Measurements from ENCODE around the gene TBX4. TPM values are rescaled to one million over a fixed set of nuclear protein-coding genes. Genes with fewer than 3 reads are reported as not detected.

The TBX4 gene
- total RNA-seq, 4 donors from 2014 or later, result 0.54 TPM; not detected in 3

DNA sequence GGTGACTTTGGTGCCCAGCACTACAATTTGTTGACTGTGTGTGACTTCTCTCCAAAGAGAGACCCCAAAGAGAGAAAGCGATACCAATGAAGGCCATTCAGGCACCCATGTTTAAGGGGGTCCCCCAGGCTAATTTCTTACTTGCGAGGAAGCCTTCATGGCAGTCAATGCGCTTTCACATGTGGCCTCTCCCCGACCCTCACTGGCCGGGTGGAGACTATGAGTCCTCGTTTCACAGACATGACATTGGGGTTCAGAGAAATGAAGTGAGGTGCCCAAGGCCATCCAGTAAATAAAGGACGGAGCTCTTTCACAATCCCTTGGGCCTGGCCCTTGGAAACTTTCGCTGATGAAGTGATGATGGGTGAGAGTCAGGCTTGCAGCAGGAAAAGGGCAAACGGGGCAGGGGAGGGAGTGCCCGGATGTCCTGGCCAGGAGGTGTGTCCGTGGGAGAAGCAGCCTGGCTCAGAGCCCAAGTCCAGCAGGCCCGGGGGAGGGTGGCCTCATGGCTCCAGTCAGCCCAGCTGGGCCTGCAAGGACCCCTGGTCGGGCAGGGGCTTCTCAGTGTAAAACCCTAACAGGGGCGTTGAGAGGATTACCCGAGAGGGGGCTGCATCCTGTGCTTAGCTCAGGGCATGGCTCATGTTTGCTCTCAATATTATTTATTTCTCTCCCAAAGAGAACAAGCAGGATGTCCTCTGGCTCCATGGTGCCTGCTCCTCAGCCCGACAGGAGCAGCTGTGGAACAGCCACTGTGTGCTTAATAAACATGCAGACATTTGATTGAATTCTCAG, 37.9 kb upstream of the TBX4 start:
- TF ChIP-seq, protein P1, sequence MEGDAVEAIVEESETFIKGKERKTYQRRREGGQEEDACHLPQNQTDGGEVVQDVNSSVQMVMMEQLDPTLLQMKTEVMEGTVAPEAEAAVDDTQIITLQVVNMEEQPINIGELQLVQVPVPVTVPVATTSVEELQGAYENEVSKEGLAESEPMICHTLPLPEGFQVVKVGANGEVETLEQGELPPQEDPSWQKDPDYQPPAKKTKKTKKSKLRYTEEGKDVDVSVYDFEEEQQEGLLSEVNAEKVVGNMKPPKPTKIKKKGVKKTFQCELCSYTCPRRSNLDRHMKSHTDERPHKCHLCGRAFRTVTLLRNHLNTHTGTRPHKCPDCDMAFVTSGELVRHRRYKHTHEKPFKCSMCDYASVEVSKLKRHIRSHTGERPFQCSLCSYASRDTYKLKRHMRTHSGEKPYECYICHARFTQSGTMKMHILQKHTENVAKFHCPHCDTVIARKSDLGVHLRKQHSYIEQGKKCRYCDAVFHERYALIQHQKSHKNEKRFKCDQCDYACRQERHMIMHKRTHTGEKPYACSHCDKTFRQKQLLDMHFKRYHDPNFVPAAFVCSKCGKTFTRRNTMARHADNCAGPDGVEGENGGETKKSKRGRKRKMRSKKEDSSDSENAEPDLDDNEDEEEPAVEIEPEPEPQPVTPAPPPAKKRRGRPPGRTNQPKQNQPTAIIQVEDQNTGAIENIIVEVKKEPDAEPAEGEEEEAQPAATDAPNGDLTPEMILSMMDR (IDR thresholded peaks at IDR 0.05), result no peak
- TF ChIP-seq POLR2A (IDR thresholded peaks at IDR 0.05), result no peak
- H3K9me3 ChIP-seq, result no peaks in the 10 kb centered on the region
- H3K36me3 ChIP-seq, result no peaks in the 10 kb centered on the region
- H3K4me3 ChIP-seq (replicated peaks in 1 of 3), result no peak overlapping the region
- WGBS, 2 donors, result 60 to 82% methylated on average over 13 to 16 of the region's 16 CpGs
- no peaks in the 10 kb centered on the region for H3K27me3 ChIP-seq
- H3K27ac ChIP-seq, result no peak overlapping the region
- DNase-seq, result no peak
- H3K4me1 ChIP-seq, result peaks cover 12 to 49% of the 10 kb centered on the region in 2 donors
- intact Hi-C loops (cut with DNase I), result loop anchor here (10.0 kb wide), 2 partner anchors 420 to 650 kb away; partner anchors contain the start of gene MED13

DNA sequence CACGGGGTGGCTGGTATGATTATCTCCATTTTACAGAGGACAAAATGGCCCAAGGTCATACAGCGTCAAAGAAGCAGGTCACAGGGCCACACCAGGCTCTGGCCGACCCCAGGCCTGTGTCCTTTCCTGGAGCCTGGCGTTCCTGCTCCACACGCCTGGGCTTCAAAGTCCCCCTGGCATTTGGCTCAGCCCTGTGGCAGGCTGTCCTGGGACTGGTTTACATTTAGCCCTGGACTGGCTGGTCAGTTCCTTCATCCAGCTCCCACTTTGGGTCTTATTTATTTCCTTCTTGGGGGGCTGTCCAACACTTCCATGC, 37.3 kb upstream of the TBX4 start:
- H3K27ac ChIP-seq, result no peak overlapping the region
- H3K27me3 ChIP-seq, result no peaks in the 10 kb centered on the region
- no peak for TF ChIP-seq POLR2A (IDR thresholded peaks at IDR 0.05)
- TF ChIP-seq, protein P1 (IDR thresholded peaks at IDR 0.05), result no peak
- no peaks in the 10 kb centered on the region for H3K9me3 ChIP-seq
- no peak overlapping the region for H3K4me3 ChIP-seq (replicated peaks in 1 of 3)
- H3K4me1 ChIP-seq, result peaks cover 12 to 46% of the 10 kb centered on the region in 2 donors
- no peaks in the 10 kb centered on the region for H3K36me3 ChIP-seq
- intact Hi-C loops (cut with DNase I), result loop anchor here (5.0 to 10.0 kb wide), 3 partner anchors 137 to 650 kb away; partner anchors contain the start of gene MED13
- DNase-seq, result no peak
- WGBS, 2 donors, result 85 to 89% methylated on average over 5 of the region's 5 CpGs

DNA sequence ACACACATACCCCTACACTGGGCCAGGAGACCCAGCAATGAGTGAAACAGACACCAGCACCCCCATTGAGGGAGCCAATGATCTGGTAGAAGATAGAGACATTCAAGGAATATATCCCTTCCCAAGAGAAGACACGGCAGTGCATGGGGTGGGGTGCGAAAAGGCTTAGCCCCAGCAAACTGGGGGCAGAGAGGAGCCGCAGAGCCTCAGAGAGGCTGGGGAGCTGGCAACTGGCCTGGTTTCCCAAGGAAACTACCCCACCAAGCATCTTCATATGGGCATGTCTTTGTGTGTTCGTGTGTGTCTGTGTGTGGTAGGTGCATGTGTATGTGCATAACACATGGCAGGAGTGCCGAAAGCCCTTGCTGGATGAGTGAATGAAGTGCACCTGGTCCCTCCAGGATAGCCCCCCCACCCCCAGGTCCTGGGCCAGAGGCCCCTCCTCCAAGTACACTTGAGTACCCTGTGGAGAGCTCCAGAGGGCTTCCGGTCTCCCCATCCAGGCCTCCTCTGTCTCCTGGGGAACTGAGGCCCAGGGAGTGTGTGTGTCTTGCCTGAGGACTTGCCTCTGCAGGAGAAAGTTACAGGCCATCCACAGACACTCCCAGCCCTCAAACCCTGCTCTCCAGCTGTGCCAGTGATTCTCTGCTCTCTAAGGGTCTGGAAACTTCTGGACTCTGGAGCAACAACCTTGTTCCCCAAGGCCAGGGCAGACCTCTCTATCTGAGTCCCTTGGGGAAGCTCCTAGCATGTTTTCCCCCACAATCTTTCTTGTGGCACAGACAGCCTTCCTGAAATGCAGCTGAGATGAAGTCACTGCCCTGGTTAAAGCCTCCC, 36.6 kb upstream of the TBX4 start:
- no peaks in the 10 kb centered on the region for H3K27me3 ChIP-seq
- intact Hi-C loops (cut with DNase I), result loop anchor here (5.0 to 10.0 kb wide), 3 partner anchors 137 to 649 kb away; partner anchors contain the start of gene MED13
- H3K36me3 ChIP-seq, result no peaks in the 10 kb centered on the region
- TF ChIP-seq, protein P1 (IDR thresholded peaks at IDR 0.05), result no peak
- no peak for TF ChIP-seq POLR2A (IDR thresholded peaks at IDR 0.05)
- H3K27ac ChIP-seq, result no peak overlapping the region
- H3K9me3 ChIP-seq, result no peaks in the 10 kb centered on the region
- whole genome bisulfite sequencing, 2 donors, result 92 to 98% methylated on average over 6 of the region's 6 CpGs
- peaks cover 12 to 39% of the 10 kb centered on the region in 2 donors for H3K4me1 ChIP-seq
- H3K4me3 ChIP-seq (replicated peaks in 1 of 3), result no peak overlapping the region
- no peak for DNase-seq

DNA sequence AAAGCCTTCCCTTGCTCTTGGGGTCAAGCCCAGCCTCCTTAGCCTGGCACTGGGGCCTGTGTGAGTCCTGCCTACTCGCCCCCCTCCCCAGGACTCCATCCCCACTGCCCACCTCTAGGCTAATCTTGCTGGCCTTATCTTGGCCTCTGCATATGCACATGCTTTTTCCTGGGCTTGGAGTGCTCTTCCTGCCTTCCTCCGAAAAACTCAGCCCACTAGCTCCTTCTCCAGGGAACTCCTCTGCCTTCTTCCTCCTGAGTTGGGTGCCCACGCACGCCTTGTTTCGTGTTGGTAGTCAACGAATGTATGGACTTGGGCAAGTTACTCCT, 36.0 kb upstream of the TBX4 start:
- peaks cover 12 to 33% of the 10 kb centered on the region in 2 donors for H3K4me1 ChIP-seq
- no peak overlapping the region for H3K27ac ChIP-seq
- DNase-seq, result no peak
- H3K36me3 ChIP-seq, result no peaks in the 10 kb centered on the region
- no peak overlapping the region for H3K4me3 ChIP-seq (replicated peaks in 1 of 3)
- no peaks in the 10 kb centered on the region for H3K27me3 ChIP-seq
- no peak for TF ChIP-seq POLR2A (IDR thresholded peaks at IDR 0.05)
- TF ChIP-seq, protein P1 (IDR thresholded peaks at IDR 0.05), result no peak
- 93% methylated on average over 6 of the region's 6 CpGs for WGBS, 2 donors
- H3K9me3 ChIP-seq, result no peaks in the 10 kb centered on the region
- intact Hi-C loops (cut with DNase I), result loop anchor here (5.0 to 10.0 kb wide), 3 partner anchors 136 to 649 kb away; partner anchors contain the start of gene MED13

Measured in thyroid gland (tissue), 4 donors.